Neutrophil (primary cell): Measurements from ENCODE around the gene NKAIN4.

ENCODE experiments used
- H3K27ac ChIP-seq: fragments of 200-600 bp; sonication (generic); 2 replicates; pipeline ENCODE4 v1.5.1; 2016; ENCODE audit warnings: mild to moderate bottlenecking, moderate library complexity
- H3K27me3 ChIP-seq: fragments of 200-600 bp; sonication (generic); 2 replicates; pipeline ENCODE4 v1.6.0; 2016; ENCODE audit warnings: mild to moderate bottlenecking
- H3K36me3 ChIP-seq: fragments of 200-600 bp; sonication (generic); 2 replicates; pipeline ENCODE4 v1.5.1; 2017
- H3K4me1 ChIP-seq, 2 experiments: fragments of 200-600 bp in 1 of 2; sonication (generic) in 1 of 2; 1 replicate in 1 of 2; 2 replicates in 1 of 2; pipeline versions ENCODE4 v1.5.1 to v1.6.1; 2013 to 2016; ENCODE audit warnings: low read depth in 1 of 2, low read length in 1 of 2, mild to moderate bottlenecking in 1 of 2, moderate library complexity in 1 of 2; ENCODE audit not compliant: control insufficient read depth in 1 of 2, insufficient read depth in 1 of 2
- H3K4me3 ChIP-seq, 2 experiments: fragments of 200-600 bp in 1 of 2; sonication (generic) in 1 of 2; 1 replicate in 1 of 2; 2 replicates in 1 of 2; pipeline ENCODE4 v1.5.1; 2013 to 2016; ENCODE audit warnings: low read depth in 1 of 2, low read length in 1 of 2, mild to moderate bottlenecking in 1 of 2, moderate library complexity in 1 of 2
- H3K9me3 ChIP-seq: fragments of 200-600 bp; sonication (generic); 2 replicates; pipeline ENCODE4 v1.5.1; 2016
- CTCF ChIP-seq: fragments of 200-600 bp; sonication (generic); IDR thresholded peaks from 2 replicates; pipeline ENCODE4 v1.5.1; 2016; ENCODE audit warnings: antibody characterized with exemption

The NKAIN4 gene

GRCh38 chr20:63257629-63258028 lies 3.4 kb upstream of the NKAIN4 start:
- Histone ChIP-seq H3K27me3 (peaks cover 97% of the 10 kb centered on the region), H3K36me3 (no peaks in the 10 kb centered on the region), H3K4me1 (no peaks in the 10 kb centered on the region), H3K27ac (no peak overlapping the region), H3K9me3 (no peaks in the 10 kb centered on the region), H3K4me3 (no peak overlapping the region)
- no peak for TF ChIP-seq CTCF

- peaks cover 97% of the 10 kb centered on the region for H3K27me3 ChIP-seq
- H3K4me3 ChIP-seq = no peak overlapping the region
- no peaks in the 10 kb centered on the region for H3K4me1 ChIP-seq
- no peaks in the 10 kb centered on the region for H3K9me3 ChIP-seq
- TF ChIP-seq CTCF = no peak
- no peak overlapping the region for H3K27ac ChIP-seq
- H3K36me3 ChIP-seq = no peaks in the 10 kb centered on the region
These were observed 2.7 kb upstream of the NKAIN4 start for GRCh38 chr20:63256954-63257353.

GRCh38 chr20:63255931-63256704 lies 1.9 kb upstream of the NKAIN4 start:
- H3K36me3 ChIP-seq = no peaks in the 10 kb centered on the region
- peaks cover 97% of the 10 kb centered on the region for H3K27me3 ChIP-seq
- no peak overlapping the region for H3K4me3 ChIP-seq
- TF ChIP-seq CTCF = no peak
- no peaks in the 10 kb centered on the region for H3K4me1 ChIP-seq
- no peak overlapping the region for H3K27ac ChIP-seq
- H3K9me3 ChIP-seq = no peaks in the 10 kb centered on the region

- Histone ChIP-seq H3K4me3 (no peak overlapping the region), H3K9me3 (no peaks in the 10 kb centered on the region), H3K27ac (no peak overlapping the region), H3K27me3 (peaks cover 97% of the 10 kb centered on the region), H3K4me1 (no peaks in the 10 kb centered on the region), H3K36me3 (no peaks in the 10 kb centered on the region)
- TF ChIP-seq CTCF = no peak
These were observed 532 bp upstream of the NKAIN4 start for GRCh38 chr20:63254606-63255384.

- Histone ChIP-seq H3K9me3 (no peaks in the 10 kb centered on the region), H3K4me1 (no peaks in the 10 kb centered on the region), H3K27me3 (peaks cover 96% of the 10 kb centered on the region), H3K36me3 (no peaks in the 10 kb centered on the region), H3K27ac (no peak overlapping the region), H3K4me3 (no peak overlapping the region)
- no peak for TF ChIP-seq CTCF
These were observed 628 bp downstream of the NKAIN4 start for GRCh38 chr20:63253438-63254231.
